Measurements from ENCODE around the gene NUP210L. TPM values are rescaled to one million over a fixed set of nuclear protein-coding genes. Genes with fewer than 3 reads are reported as not detected.

The NUP210L gene
- total and polyA plus RNA-seq, 9 of the 15 experiments (the other 6 are each of a cell fraction or from before 2014, with no cell fraction given), result 0.01 to 0.04 TPM; not detected in 7

DNA sequence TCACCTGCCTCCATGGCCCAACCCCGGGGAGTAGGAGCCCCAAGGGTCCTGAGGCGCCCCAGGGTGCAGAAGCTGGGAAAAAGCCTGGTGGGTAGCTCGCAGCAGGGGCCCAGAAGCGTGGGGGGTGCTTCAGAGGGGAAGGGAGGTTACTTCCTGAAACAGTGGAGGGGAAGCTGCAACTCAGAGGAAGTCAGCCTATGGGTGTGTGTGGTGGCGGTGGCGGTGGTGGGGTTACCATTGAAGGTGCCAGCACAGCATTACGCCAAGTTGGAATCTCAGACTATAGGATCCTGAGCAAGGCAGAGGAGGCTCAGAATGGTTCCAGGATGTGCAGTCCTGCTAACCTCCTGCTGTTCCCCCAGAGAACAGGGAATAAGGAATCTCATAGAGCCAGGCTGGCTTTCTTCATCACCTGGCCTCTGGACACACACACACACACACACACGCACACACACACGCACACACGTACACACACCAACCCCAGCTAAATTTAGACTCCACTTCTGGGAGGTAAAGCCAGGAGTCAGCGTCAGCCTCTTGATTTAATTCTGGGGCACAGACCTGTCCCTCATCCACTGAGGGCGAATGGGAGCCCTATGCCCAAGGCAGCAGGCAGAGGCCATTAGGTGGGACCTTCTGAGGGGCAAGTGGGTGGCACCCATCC lies 209.6 kb downstream of the NUP210L start (continued):
- no peak for TF ChIP-seq HBP1 (CRISPR knock-in tag; IDR thresholded peaks at IDR 0.05)
- 0 out of 2 replicates have a peak, but pooled peaks have one; percentile 47 for TF ChIP-seq IRF1 (CRISPR knock-in tag; IDR thresholded peaks at IDR 0.05; ENCODE audit: borderline replicate concordance)
- TF ChIP-seq JUN (IDR thresholded peaks at IDR 0.05; ENCODE audit: borderline replicate concordance, low read depth, low read length), result no peak
- peak; percentile 62; the same call in 1 of the 2 replicates for TF ChIP-seq JUN (CRISPR knock-in tag; IDR thresholded peaks at IDR 0.05; ENCODE audit: borderline replicate concordance)
- TF ChIP-seq STAT5B (CRISPR knock-in tag; IDR thresholded peaks at IDR 0.05), result no peak
- no peak for TF ChIP-seq TCF7 (IDR thresholded peaks at IDR 0.05; ENCODE audit: borderline replicate concordance)
- no peak for TF ChIP-seq NR2C1 (IDR thresholded peaks at IDR 0.05)
- no peak for TF ChIP-seq NR2C1 (tag; IDR thresholded peaks at IDR 0.05)
- TF ChIP-seq MEF2A (IDR thresholded peaks at IDR 0.05; ENCODE audit: control insufficient read depth, low read depth, low read length), result peak; percentile 68; the same call in 1 of the 2 replicates
- TF ChIP-seq MTA2 (IDR thresholded peaks at IDR 0.05; ENCODE audit: low read depth), result no peak
- no peak for TF ChIP-seq ZC3H8 (IDR thresholded peaks at IDR 0.05)
- TF ChIP-seq, protein P1, sequence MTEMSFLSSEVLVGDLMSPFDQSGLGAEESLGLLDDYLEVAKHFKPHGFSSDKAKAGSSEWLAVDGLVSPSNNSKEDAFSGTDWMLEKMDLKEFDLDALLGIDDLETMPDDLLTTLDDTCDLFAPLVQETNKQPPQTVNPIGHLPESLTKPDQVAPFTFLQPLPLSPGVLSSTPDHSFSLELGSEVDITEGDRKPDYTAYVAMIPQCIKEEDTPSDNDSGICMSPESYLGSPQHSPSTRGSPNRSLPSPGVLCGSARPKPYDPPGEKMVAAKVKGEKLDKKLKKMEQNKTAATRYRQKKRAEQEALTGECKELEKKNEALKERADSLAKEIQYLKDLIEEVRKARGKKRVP (CRISPR knock-in tag; IDR thresholded peaks at IDR 0.05), result no peak
- no peak for TF ChIP-seq LEF1 (IDR thresholded peaks at IDR 0.05)
- TF ChIP-seq, protein P2, sequence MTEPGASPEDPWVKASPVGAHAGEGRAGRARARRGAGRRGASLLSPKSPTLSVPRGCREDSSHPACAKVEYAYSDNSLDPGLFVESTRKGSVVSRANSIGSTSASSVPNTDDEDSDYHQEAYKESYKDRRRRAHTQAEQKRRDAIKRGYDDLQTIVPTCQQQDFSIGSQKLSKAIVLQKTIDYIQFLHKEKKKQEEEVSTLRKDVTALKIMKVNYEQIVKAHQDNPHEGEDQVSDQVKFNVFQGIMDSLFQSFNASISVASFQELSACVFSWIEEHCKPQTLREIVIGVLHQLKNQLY (CRISPR knock-in tag; conservative IDR thresholded peaks at IDR 0.05), result no peak
- no peak for TF ChIP-seq ZC3H11A (IDR thresholded peaks at IDR 0.05; ENCODE audit: low read depth, low read length)
- TF ChIP-seq, protein P3, sequence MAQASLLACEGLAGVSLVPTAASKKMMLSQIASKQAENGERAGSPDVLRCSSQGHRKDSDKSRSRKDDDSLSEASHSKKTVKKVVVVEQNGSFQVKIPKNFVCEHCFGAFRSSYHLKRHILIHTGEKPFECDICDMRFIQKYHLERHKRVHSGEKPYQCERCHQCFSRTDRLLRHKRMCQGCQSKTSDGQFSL (CRISPR knock-in tag; IDR thresholded peaks at IDR 0.05), result peak; percentile 93
- TF ChIP-seq, protein P3 (tag; IDR thresholded peaks at IDR 0.05), result peak in 1 of 2 experiments; percentile 87; a peak in 2 of 4 replicates
- 0 out of 2 replicates have a peak, but pooled peaks have one; percentile 20 for TF ChIP-seq CREB3L1 (IDR thresholded peaks at IDR 0.05; ENCODE audit: borderline replicate concordance, low read depth)
- TF ChIP-seq THRAP3 (IDR thresholded peaks at IDR 0.05; ENCODE audit: borderline replicate concordance), result 0 out of 2 replicates have a peak, but pooled peaks have one; percentile 50
- no peak for TF ChIP-seq ZNF785 (CRISPR knock-in tag; IDR thresholded peaks at IDR 0.05)

Measured in K562 (cell line).